MM.1S (cell line): ENCODE data around the gene DNAI2.

ENCODE experiments used
- DNase-seq: peaks from one replicate; pipeline ENCODE4 v3.0.0-alpha.2; 2015
- H2AFZ ChIP-seq: fragments of 300-600 bp; sonication (generic); 2 replicates; pipeline ENCODE4 v1.6.0; 2016; ENCODE audit warnings: antibody characterized with exemption, low read length
- H3F3A ChIP-seq: fragments of 300-600 bp; sonication (generic); 2 replicates; pipeline ENCODE4 v1.6.1; 2016; ENCODE audit warnings: mild to moderate bottlenecking, antibody characterized with exemption, low read length, moderate library complexity, mixed read lengths; ENCODE audit not compliant: insufficient read depth
- H3K27ac ChIP-seq: fragments of 300-600 bp; sonication (generic); 2 replicates; pipeline ENCODE4 v1.5.1; 2016; ENCODE audit warnings: mild to moderate bottlenecking, low read length
- H3K27me3 ChIP-seq: fragments of 300-600 bp; sonication (generic); replicated peaks from 2 replicates; pipeline ENCODE4 v1.6.0; 2016; ENCODE audit warnings: low read length; ENCODE audit not compliant: insufficient read depth
- H3K36me3 ChIP-seq: fragments of 300-600 bp; sonication (generic); replicated peaks from 2 replicates; pipeline ENCODE4 v1.6.1; 2016; ENCODE audit warnings: mild to moderate bottlenecking, low read length, mixed read lengths; ENCODE audit not compliant: insufficient read depth
- H3K4me1 ChIP-seq: fragments of 300-600 bp; sonication (generic); 2 replicates; pipeline ENCODE4 v1.6.1; 2016; ENCODE audit warnings: low read length, mixed read lengths
- H3K4me2 ChIP-seq: fragments of 300-600 bp; sonication (generic); 2 replicates; pipeline ENCODE4 v1.6.0; 2016; ENCODE audit warnings: low read depth, low read length
- H3K4me3 ChIP-seq: fragments of 300-600 bp; sonication (generic); 2 replicates; pipeline ENCODE4 v1.5.1; 2016; ENCODE audit warnings: low read length, mixed read lengths
- H3K79me2 ChIP-seq: fragments of 300-600 bp; sonication (generic); 2 replicates; pipeline ENCODE4 v1.6.1; 2016; ENCODE audit warnings: mixed run types, low read length, mixed read lengths
- H3K9ac ChIP-seq: fragments of 300-600 bp; sonication (generic); 2 replicates; pipeline ENCODE4 v1.6.1; 2016; ENCODE audit warnings: low read length, mixed read lengths
- H3K9me2 ChIP-seq: fragments of 300-600 bp; sonication (generic); replicated peaks from 2 replicates; pipeline ENCODE4 v1.6.1; 2016; ENCODE audit warnings: mild to moderate bottlenecking, low read length, mixed read lengths; ENCODE audit not compliant: insufficient read depth
- H3K9me3 ChIP-seq: fragments of 300-600 bp; sonication (generic); replicated peaks from 2 replicates; pipeline ENCODE4 v1.6.1; 2016; ENCODE audit warnings: mild to moderate bottlenecking, low read length, mixed read lengths; ENCODE audit not compliant: insufficient read depth
- H4K20me1 ChIP-seq: fragments of 300-600 bp; sonication (generic); 2 replicates; pipeline ENCODE4 v1.6.1; 2016; ENCODE audit warnings: mild to moderate bottlenecking, low read length, moderate library complexity, mixed read lengths; ENCODE audit not compliant: insufficient read depth
- EZH2 ChIP-seq: fragments of 300-600 bp; sonication (generic); optimal IDR thresholded peaks from 2 replicates; pipeline ENCODE3; 2017; ENCODE audit warnings: low read depth, mild to moderate bottlenecking, antibody characterized with exemption, low read length, mixed read lengths
- EZH2phosphoT487 ChIP-seq: fragments of 300-600 bp; sonication (generic); IDR thresholded peaks from 2 replicates; pipeline ENCODE4 v1.6.1; 2018; ENCODE audit warnings: antibody characterized with exemption, low read length
- TF ChIP-seq, protein P1 (sequence below): fragments of 300-600 bp; sonication (generic); IDR thresholded peaks from 2 replicates; pipeline ENCODE4 v1.5.1; 2016; ENCODE audit warnings: antibody characterized with exemption, low read length, mixed read lengths

The DNAI2 gene

GRCh38 chr17:74344658-74345057 is 70.6 kb downstream of the DNAI2 start:
- no peak overlapping the region for H3K4me3 ChIP-seq
- H3K4me2 ChIP-seq: no peak overlapping the region
- peaks cover 89% of the 10 kb centered on the region for H3K27me3 ChIP-seq
- H3K79me2 ChIP-seq: no peaks in the 10 kb centered on the region
- no peak for DNase-seq
- H3K36me3 ChIP-seq: no peaks in the 10 kb centered on the region
- TF ChIP-seq EZH2phosphoT487 (no peak), EZH2 (no peak)
- TF ChIP-seq, protein P1, sequence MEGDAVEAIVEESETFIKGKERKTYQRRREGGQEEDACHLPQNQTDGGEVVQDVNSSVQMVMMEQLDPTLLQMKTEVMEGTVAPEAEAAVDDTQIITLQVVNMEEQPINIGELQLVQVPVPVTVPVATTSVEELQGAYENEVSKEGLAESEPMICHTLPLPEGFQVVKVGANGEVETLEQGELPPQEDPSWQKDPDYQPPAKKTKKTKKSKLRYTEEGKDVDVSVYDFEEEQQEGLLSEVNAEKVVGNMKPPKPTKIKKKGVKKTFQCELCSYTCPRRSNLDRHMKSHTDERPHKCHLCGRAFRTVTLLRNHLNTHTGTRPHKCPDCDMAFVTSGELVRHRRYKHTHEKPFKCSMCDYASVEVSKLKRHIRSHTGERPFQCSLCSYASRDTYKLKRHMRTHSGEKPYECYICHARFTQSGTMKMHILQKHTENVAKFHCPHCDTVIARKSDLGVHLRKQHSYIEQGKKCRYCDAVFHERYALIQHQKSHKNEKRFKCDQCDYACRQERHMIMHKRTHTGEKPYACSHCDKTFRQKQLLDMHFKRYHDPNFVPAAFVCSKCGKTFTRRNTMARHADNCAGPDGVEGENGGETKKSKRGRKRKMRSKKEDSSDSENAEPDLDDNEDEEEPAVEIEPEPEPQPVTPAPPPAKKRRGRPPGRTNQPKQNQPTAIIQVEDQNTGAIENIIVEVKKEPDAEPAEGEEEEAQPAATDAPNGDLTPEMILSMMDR: no peak
- no peaks in the 10 kb centered on the region for H3F3A ChIP-seq
- no peaks in the 10 kb centered on the region for H3K4me1 ChIP-seq
- no peak overlapping the region for H3K9ac ChIP-seq
- no peaks in the 10 kb centered on the region for H3K9me2 ChIP-seq
- no peak overlapping the region for H3K27ac ChIP-seq
- no peaks in the 10 kb centered on the region for H4K20me1 ChIP-seq
- H3K9me3 ChIP-seq: no peaks in the 10 kb centered on the region
- no peak overlapping the region for H2AFZ ChIP-seq

- Histone ChIP-seq H3K4me1 (no peaks in the 10 kb centered on the region), H3K4me3 (no peak overlapping the region), H4K20me1 (no peaks in the 10 kb centered on the region), H3K79me2 (no peaks in the 10 kb centered on the region), H2AFZ (no peak overlapping the region), H3K9me2 (no peaks in the 10 kb centered on the region), H3K36me3 (no peaks in the 10 kb centered on the region), H3F3A (no peaks in the 10 kb centered on the region), H3K9me3 (no peaks in the 10 kb centered on the region), H3K27me3 (peaks cover 95% of the 10 kb centered on the region), H3K9ac (no peak overlapping the region), H3K4me2 (no peak overlapping the region), H3K27ac (no peak overlapping the region)
- TF ChIP-seq EZH2phosphoT487 (no peak), EZH2 (no peak)
- TF ChIP-seq, protein P1: no peak
- DNase-seq: no peak
These were observed 71.6 kb downstream of the DNAI2 start for GRCh38 chr17:74345433-74346241.

GRCh38 chr17:74347646-74348045 is 73.6 kb downstream of the DNAI2 start:
- no peak overlapping the region for H3K9ac ChIP-seq
- DNase-seq: no peak
- H3K79me2 ChIP-seq: no peaks in the 10 kb centered on the region
- no peaks in the 10 kb centered on the region for H3K9me2 ChIP-seq
- TF ChIP-seq EZH2 (no peak), EZH2phosphoT487 (no peak)
- TF ChIP-seq, protein P1: no peak
- no peak overlapping the region for H3K27ac ChIP-seq
- peaks cover 99% of the 10 kb centered on the region for H3K27me3 ChIP-seq
- no peak overlapping the region for H3K4me2 ChIP-seq
- H3K9me3 ChIP-seq: no peaks in the 10 kb centered on the region
- no peaks in the 10 kb centered on the region for H3F3A ChIP-seq
- H4K20me1 ChIP-seq: no peaks in the 10 kb centered on the region
- no peaks in the 10 kb centered on the region for H3K4me1 ChIP-seq
- no peaks in the 10 kb centered on the region for H3K36me3 ChIP-seq
- H3K4me3 ChIP-seq: no peak overlapping the region
- H2AFZ ChIP-seq: no peak overlapping the region
